K562 (cell line): ENCODE data around the gene CCDC167. TPM values are rescaled to one million over a fixed set of nuclear protein-coding genes. Genes with fewer than 3 reads are reported as not detected.

Experiments
- ATAC-seq: fragments of 200-7000 bp; cut with Tn5 transposase; 3 replicates; pipeline ENCODE4 v1.9.1; 2020; ENCODE audit warnings: moderate library complexity
- BruUV-seq: library from RNA; stranded (reverse); fragments of 400-500 nt; replicated peaks from 2 replicates; lab custom pipeline; 2021; lab: Mats Ljungman, UMichigan
- CTCF ChIA-PET: fragments of 300-600 bp; formaldehyde crosslinking; extraction: SDS; loops from one replicate; lab custom pipeline; 2021; ENCODE audit warnings: low intra/inter-chr PET ratio; lab: Yijun Ruan, JAX
- POLR2A ChIA-PET: fragments of 300-600, 350-650 bp; sonication (Branson Sonifier 250); formaldehyde crosslinking; extraction: SDS; loops from one replicate; lab custom pipeline; 2021; ENCODE audit warnings: antibody characterized with exemption, inconsistent platforms; lab: Yijun Ruan, JAX
- DNase-seq, 4 experiments: peaks; one replicate each; pipeline versions ENCODE4 v3.0.0 to v3.0.0-alpha.2; 2011 to 2018; ENCODE audit warnings: low spot score in 3 of 4, mixed read lengths in 3 of 4; ENCODE audit errors: extremely low read depth in 1 of 4
- FAIRE-seq: peaks from 2 replicates; lab custom pipeline; 2011; peaks lifted over from hg19 to GRCh38; lab: Jason Lieb, UNC
- H2AFZ ChIP-seq: 2 replicates; pipeline ENCODE4 v1.6.0; 2011; ENCODE audit warnings: low read depth, low read length, control low read depth, inconsistent platforms
- H3K27ac ChIP-seq: fragments of 200-600 bp; 3 replicates; pipeline ENCODE4 v1.8.0; 2011; ENCODE audit warnings: low read depth, mild to moderate bottlenecking, control low read depth, inconsistent platforms, low read length, moderate library complexity, mixed read lengths; ENCODE audit errors: extremely low read depth
- H3K27me3 ChIP-seq, 2 experiments: fragments of 300-600 bp in 1 of 2; 2 replicates in 1 of 2; 3 replicates in 1 of 2; pipeline versions ENCODE4 v1.6.0 to v1.8.0; 2011; ENCODE audit warnings: inconsistent platforms in 2 of 2, low read length in 2 of 2, mild to moderate bottlenecking in 1 of 2, mixed read lengths in 1 of 2, moderate library complexity in 1 of 2; ENCODE audit not compliant: control insufficient read depth in 2 of 2, insufficient read depth in 2 of 2
- H3K36me3 ChIP-seq: fragments of 300-600 bp; 3 replicates; pipeline ENCODE4 v1.8.0; 2011; ENCODE audit warnings: mild to moderate bottlenecking, low read length, inconsistent platforms; ENCODE audit not compliant: control insufficient read depth, insufficient read depth
- H3K4me1 ChIP-seq, 2 experiments: fragments of 200-600 bp in 1 of 2; replicated peaks in 1 of 2; 2 replicates in 1 of 2; 3 replicates in 1 of 2; pipeline versions ENCODE4 v1.5.1 to v1.8.0; 2011; ENCODE audit warnings: inconsistent platforms in 2 of 2, low read length in 2 of 2, mild to moderate bottlenecking in 1 of 2, mixed read lengths in 1 of 2, moderate library complexity in 1 of 2; ENCODE audit not compliant: control insufficient read depth in 2 of 2, insufficient read depth in 2 of 2
- H3K4me2 ChIP-seq: 2 replicates; pipeline ENCODE4 v1.6.1; 2011; ENCODE audit warnings: low read length, control low read depth, inconsistent platforms, mixed read lengths; ENCODE audit not compliant: insufficient read depth
- H3K4me3 ChIP-seq: fragments of 200-600 bp; sonication (generic), shearing (Covaris generic); 2 replicates; pipeline ENCODE4 v1.5.1; 2016; ENCODE audit warnings: control low read depth, inconsistent platforms
- H3K79me2 ChIP-seq: fragments of 200-600 bp; 3 replicates; pipeline ENCODE4 v1.8.0; 2011; ENCODE audit warnings: low read length, inconsistent platforms; ENCODE audit not compliant: control insufficient read depth, insufficient read depth
- H3K9ac ChIP-seq, 2 experiments: 2 replicates each; pipeline versions ENCODE4 v1.6.0 to v1.6.1; 2011; ENCODE audit warnings: low read depth in 2 of 2, low read length in 2 of 2, control low read depth in 1 of 2, inconsistent platforms in 1 of 2, mild to moderate bottlenecking in 1 of 2, mixed read lengths in 1 of 2; ENCODE audit not compliant: insufficient read depth in 1 of 2
- H3K9me1 ChIP-seq: one replicate; pipeline ENCODE4 v1.6.0; 2011; ENCODE audit warnings: inconsistent platforms, mild to moderate bottlenecking, low read length, moderate library complexity; ENCODE audit not compliant: control insufficient read depth, insufficient read depth
- H3K9me3 ChIP-seq: replicated peaks from 2 replicates; pipeline ENCODE4 v1.5.1; 2011; ENCODE audit warnings: low read depth, low read length, inconsistent platforms; ENCODE audit not compliant: control insufficient read depth, insufficient read depth
- H4K20me1 ChIP-seq: replicated peaks from 2 replicates; pipeline ENCODE4 v1.6.1; 2011; ENCODE audit warnings: low read length, inconsistent platforms, mixed read lengths; ENCODE audit not compliant: control insufficient read depth, insufficient read depth
- CEBPG ChIP-seq, 3 experiments: fragments of 200-800 bp in 1 of 3; sonication (Bioruptor generic) in 1 of 3; sonication (generic) in 1 of 3; formaldehyde crosslinking in 1 of 3; IDR thresholded peaks in 2 of 3; conservative IDR thresholded peaks in 1 of 3; 2 replicates each; pipeline versions ENCODE4 v1.6.1 to v1.8.0; 2016 to 2022; ENCODE audit warnings: missing compliant biosample characterization in 2 of 3, missing genetic modification characterization in 2 of 3, mild to moderate bottlenecking in 1 of 3, missing genetic modification reagents in 1 of 3
- EWSR1 ChIP-seq: fragments of 450-650 bp; IDR thresholded peaks from 2 replicates; pipeline ENCODE4 v1.6.1; 2018; ENCODE audit warnings: borderline replicate concordance, mild to moderate bottlenecking, low read depth, moderate library complexity; ENCODE audit not compliant: partially characterized antibody
- HCFC1 ChIP-seq: IDR thresholded peaks from 2 replicates; pipeline ENCODE4 v1.6.1; 2012; ENCODE audit warnings: low read depth, low read length, improper control_type of control experiment
- KLF10 ChIP-seq: fragments of 250-450 bp; sonication (Bioruptor Pico); IDR thresholded peaks from 2 replicates; pipeline ENCODE4 v1.6.1; 2021; ENCODE audit warnings: matching md5 sums
- NELFE ChIP-seq: IDR thresholded peaks from 2 replicates; pipeline ENCODE4 v1.6.1; 2011; ENCODE audit warnings: mild to moderate bottlenecking; ENCODE audit not compliant: insufficient read depth, insufficient read length
- OTX1 ChIP-seq: fragments of 450-650 bp; formaldehyde crosslinking; IDR thresholded peaks from 2 replicates; pipeline ENCODE4 v1.4.0; 2022; ENCODE audit warnings: mild to moderate bottlenecking
- TFE3 ChIP-seq: fragments of 450-650 bp; formaldehyde crosslinking; IDR thresholded peaks from 2 replicates; pipeline ENCODE4 v1.4.0; 2020; ENCODE audit warnings: mild to moderate bottlenecking, mixed read lengths
- ZBED1 ChIP-seq: IDR thresholded peaks from 2 replicates; pipeline ENCODE4 v1.6.1; 2014
- WGBS: fragments of 100-300 bp; shearing (Covaris generic); methylation state at CpG from one replicate; pipeline ENCODE4 v1.1.6; 2016; ENCODE audit warnings: low coverage, mixed read lengths; ENCODE audit not compliant: insufficient coverage; ENCODE audit errors: missing lambda C conversion rate; 5-methylcytosine and 5-hydroxymethylcytosine counted together
- in situ Hi-C: fragments of 300-500 bp; cut with MboI; formaldehyde crosslinking; loops from 4 replicates; pipeline ENCODE4 v1.15.0; 2018; ENCODE audit warnings: inconsistent platforms, mixed read lengths
- intact Hi-C: fragments of 100-400 bp; cut with micrococcal nuclease; formaldehyde crosslinking; loops from 2 replicates; pipeline ENCODE4 v1.14.2; 2022
- polyA plus RNA-seq, 8 experiments: library from polyadenylated mRNA; depleted of rRNA in 4 of 8; stranded (reverse) in 5 of 8; unstranded in 3 of 8; fragments of >200 nt; fragmentation: Nextera tagmentation in 2 of 8; fragmentation: Illumina TruSeq in 1 of 8; extraction: Ambion mirVana in 2 of 8; extraction: Trizol in 1 of 8; gene quantifications; 2 replicates each; pipeline versions ENCODE4 v1.2.1 to v1.2.3, GENCODE V29; 2011 to 2014; ENCODE audit warnings: inconsistent platforms in 1 of 8, missing spikeins in 1 of 8
- total RNA-seq, 7 experiments: library from RNA; depleted of rRNA in 6 of 7; stranded (reverse); fragments of >200 nt in 6 of 7; fragmentation: Illumina TruSeq in 2 of 7; extraction: Trizol in 2 of 7; gene quantifications; 2 replicates each; pipeline versions ENCODE4 v1.2.1 to v1.2.3, GENCODE V29; 2011 to 2021; ENCODE audit warnings: low replicate concordance in 1 of 7

CCDC167 gene
- total and polyA plus RNA-seq, 9 of the 15 experiments (the other 6 are each of a cell fraction or from before 2014, with no cell fraction given), result 26.0 to 114 (median 45.2) TPM

- Histone ChIP-seq H3K36me3 (peaks cover 60% of the 10 kb centered on the region; the same call in 2 of the 3 replicates), H3K9me1 (no peaks in the 10 kb centered on the region), H3K4me1 (peaks cover 6 to 21% of the 10 kb centered on the region in 2 experiments; a peak in 4 of 5 replicates), H3K27ac (no peak overlapping the region), H3K79me2 (no peaks in the 10 kb centered on the region), H3K9me3 (no peaks in the 10 kb centered on the region), H2AFZ (no peak overlapping the region), H4K20me1 (peaks cover 17% of the 10 kb centered on the region; the same call in 1 of the 2 replicates), H3K4me2 (no peak overlapping the region), H3K9ac (no peak overlapping the region; a peak in 1 of 4 replicates), H3K27me3 (no peaks in the 10 kb centered on the region), H3K4me3 (no peak overlapping the region)
- intact Hi-C loops (loop anchor here (10.0 kb wide), 1 partner anchor 458 kb away; no protein-coding TSS in a partner anchor), in situ Hi-C loops (no loop called here)
- DNase-seq (no peak), ATAC-seq (no peak), FAIRE-seq (no peak)
- 73% methylated on average over 10 of the region's 10 CpGs for WGBS
- POLR2A ChIA-PET, result interaction anchor here (0.5 to 1.5 kb wide), 3 partner anchors 23 to 1267 kb away, joined by 3 to 4 read pairs (median 3); no protein-coding TSS in a partner anchor
- CTCF ChIA-PET, result interaction anchor here (2.8 to 3.0 kb wide), 2 partner anchors 84 to 101 kb away, joined by 13 to 15 read pairs; no protein-coding TSS in a partner anchor
- BruUV-seq, result no TSS peak
- no peak for TF ChIP-seq HCFC1
- TF ChIP-seq KLF10 (CRISPR knock-in tag), result no peak
- TF ChIP-seq NELFE, result no peak
- TF ChIP-seq ZBED1, result no peak
- TF ChIP-seq TFE3 (CRISPR knock-in tag), result no peak
- TF ChIP-seq CEBPG (CRISPR knock-in tag; IDR thresholded peaks at IDR 0.05), result 0 out of 2 replicates have a peak, but pooled peaks have one; percentile 9
- TF ChIP-seq CEBPG (tag; conservative IDR thresholded peaks at IDR 0.05 in 1 of 2, IDR thresholded peaks at IDR 0.05 in 1 of 2), result no peak
- no peak for TF ChIP-seq EWSR1
- TF ChIP-seq OTX1 (CRISPR knock-in tag), result no peak
Observed at GRCh38 chr6:37482606-37483251, 17.0 kb downstream of the CCDC167 start.
